GM23338 (cell line): ENCODE measurements around the gene TAF1B. TPM values are rescaled to one million over a fixed set of nuclear protein-coding genes. Genes with fewer than 3 reads are reported as not detected.

Experiments used
- ATAC-seq: fragments of 200-7000 bp; cut with Tn5 transposase; 3 replicates; pipeline ENCODE4 v1.9.1; 2020
- DNase-seq: peaks from one replicate; pipeline ENCODE4 v3.0.0-alpha.2; 2015; ENCODE audit warnings: low spot score
- H2AFZ ChIP-seq: fragments of 200-600 bp; sonication (generic); 2 replicates; pipeline ENCODE4 v1.8.0; 2016; ENCODE audit warnings: antibody characterized with exemption, mild to moderate bottlenecking, moderate library complexity
- H3F3A ChIP-seq: fragments of 200-600 bp; sonication (generic); replicated peaks from 2 replicates; pipeline ENCODE4 v1.8.0; 2017; ENCODE audit warnings: antibody characterized with exemption, mixed run types, low read depth
- H3K27ac ChIP-seq: fragments of 200-600 bp; sonication (generic); 2 replicates; pipeline ENCODE4 v1.6.1; 2016; ENCODE audit warnings: low read depth
- H3K27me3 ChIP-seq: fragments of 200-600 bp; sonication (generic); 2 replicates; pipeline ENCODE4 v1.8.0; 2016; ENCODE audit warnings: mild to moderate bottlenecking, mixed run types, moderate library complexity; ENCODE audit not compliant: insufficient read depth
- H3K36me3 ChIP-seq: fragments of 200-600 bp; sonication (generic); 2 replicates; pipeline ENCODE4 v1.8.0; 2016; ENCODE audit warnings: mild to moderate bottlenecking; ENCODE audit not compliant: insufficient read depth
- H3K4me1 ChIP-seq: fragments of 200-600 bp; sonication (generic); 2 replicates; pipeline ENCODE4 v1.8.0; 2016; ENCODE audit warnings: mild to moderate bottlenecking, moderate library complexity; ENCODE audit not compliant: insufficient read depth
- H3K4me2 ChIP-seq: fragments of 200-600 bp; sonication (generic); 2 replicates; pipeline ENCODE4 v1.7.1; 2017; ENCODE audit warnings: mixed run types
- H3K4me3 ChIP-seq: fragments of 200-600 bp; sonication (generic); 2 replicates; pipeline ENCODE4 v1.6.1; 2016; ENCODE audit warnings: mixed run types
- H3K79me2 ChIP-seq: fragments of 200-600 bp; sonication (generic); replicated peaks from 2 replicates; pipeline ENCODE4 v1.8.0; 2017; ENCODE audit warnings: mild to moderate bottlenecking; ENCODE audit not compliant: insufficient read depth
- H3K9me2 ChIP-seq: fragments of 200-600 bp; sonication (generic); 2 replicates; pipeline ENCODE4 v1.8.0; 2017; ENCODE audit not compliant: insufficient read depth
- H4K20me1 ChIP-seq: fragments of 200-600 bp; sonication (generic); replicated peaks from 2 replicates; pipeline ENCODE4 v1.8.0; 2017; ENCODE audit warnings: mild to moderate bottlenecking; ENCODE audit not compliant: insufficient read depth
- H3K27ac Mint-ChIP-seq: 2 replicates; pipeline ENCODE4 v1.8.0; 2020; ENCODE audit warnings: inconsistent platforms, mild to moderate bottlenecking, moderate library complexity, mixed read lengths
- H3K27me3 Mint-ChIP-seq: 3 replicates; pipeline ENCODE4 v1.8.0; 2022; ENCODE audit warnings: low read depth, mild to moderate bottlenecking, moderate library complexity, mixed read lengths, inconsistent platforms; ENCODE audit not compliant: insufficient read depth, poor library complexity
- H3K36me3 Mint-ChIP-seq: 3 replicates; pipeline ENCODE4 v1.8.0; 2021; ENCODE audit warnings: low read depth, mild to moderate bottlenecking, inconsistent platforms, moderate library complexity, mixed read lengths
- H3K4me1 Mint-ChIP-seq: 3 replicates; pipeline ENCODE4 v1.8.0; 2020; ENCODE audit warnings: mild to moderate bottlenecking, inconsistent platforms, mixed read lengths
- H3K4me3 Mint-ChIP-seq: 3 replicates; pipeline ENCODE4 v1.8.0; 2021; ENCODE audit warnings: moderate library complexity, mild to moderate bottlenecking, inconsistent platforms, mixed read lengths
- H3K9me3 Mint-ChIP-seq: 3 replicates; pipeline ENCODE4 v1.8.0; 2020; ENCODE audit warnings: moderate library complexity, mild to moderate bottlenecking, inconsistent platforms, mixed read lengths
- CREB1 ChIP-seq: fragments of 250-450 bp; sonication (Bioruptor Pico); IDR thresholded peaks from 2 replicates; pipeline ENCODE4 v1.5.0; 2020; ENCODE audit warnings: low read depth, mild to moderate bottlenecking, moderate library complexity
- EZH2 ChIP-seq: fragments of 200-600 bp; sonication (generic); IDR thresholded peaks from one replicate; pipeline ENCODE4 v1.8.0; 2017; ENCODE audit warnings: antibody characterized with exemption, mild to moderate bottlenecking, low read depth; ENCODE audit not compliant: unreplicated experiment
- NANOG ChIP-seq: IDR thresholded peaks from 2 replicates; pipeline ENCODE4 v1.6.1; 2016; ENCODE audit warnings: antibody characterized with exemption, borderline replicate concordance
- ZNF462 ChIP-seq: fragments of 250-450 bp; sonication (Bioruptor Pico); IDR thresholded peaks from 2 replicates; pipeline ENCODE4 v1.5.0; 2020; ENCODE audit warnings: mild to moderate bottlenecking, moderate library complexity
- polyA plus RNA-seq: library from polyadenylated mRNA; unstranded; fragments of >200 nt; fragmentation: Nextera tagmentation; extraction: Ambion mirVana; gene quantifications from 2 replicates; pipeline ENCODE4 v1.2.1, GENCODE V29; 2016
- total RNA-seq: library from RNA; depleted of rRNA; stranded (reverse); fragments of >200 nt; shearing (Covaris generic); gene quantifications from 2 replicates; pipeline ENCODE4 v1.2.3, GENCODE V29; 2014

The TAF1B gene
- total and polyA plus RNA-seq, 2 experiments from 2014 or later, result 22.2 to 28.9 TPM

DNA sequence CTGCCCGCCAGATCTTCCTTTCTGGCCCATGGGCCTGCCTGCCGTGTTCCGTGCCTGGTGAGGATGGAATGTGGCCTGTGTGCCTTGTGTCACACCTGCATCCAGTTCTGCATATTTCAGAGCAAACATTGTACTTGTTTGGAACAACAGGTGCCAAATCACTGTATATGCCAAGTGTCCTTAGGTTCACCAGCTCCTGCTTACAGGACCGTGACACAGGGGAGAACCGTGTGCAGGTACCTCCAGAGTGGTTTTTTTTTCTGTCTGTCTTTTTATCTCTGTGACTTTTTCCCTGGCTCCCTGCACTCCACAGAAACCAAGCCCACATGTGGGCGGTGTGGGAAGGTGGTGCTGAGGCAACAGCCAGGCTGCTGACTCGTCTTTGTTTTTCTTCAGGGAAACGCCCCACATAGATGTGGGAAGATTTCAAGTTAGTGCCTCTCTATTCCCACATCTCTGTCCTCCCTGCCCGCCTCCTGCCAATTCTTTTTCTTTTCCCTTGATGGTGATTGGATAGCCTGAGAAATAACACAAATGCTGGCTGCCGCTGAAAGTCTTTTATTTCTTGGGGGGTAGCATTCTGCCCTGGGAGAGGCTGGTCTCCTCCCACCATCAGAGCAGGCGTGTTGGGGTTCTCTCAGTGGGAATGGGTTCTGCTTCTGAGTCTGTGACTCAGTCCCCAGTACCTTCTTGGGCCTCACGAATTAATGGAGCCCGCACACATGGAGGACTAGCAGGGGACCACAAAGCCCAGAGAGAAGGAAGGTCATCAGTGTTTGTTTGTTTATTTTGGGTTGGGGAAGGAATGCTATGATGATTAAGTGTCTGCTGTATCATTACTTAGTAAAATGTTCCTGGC is 129.6 kb downstream of the TAF1B start (continued):
- TF ChIP-seq ZNF462 (CRISPR knock-in tag) (no peak), CREB1 (no peak)

DNA sequence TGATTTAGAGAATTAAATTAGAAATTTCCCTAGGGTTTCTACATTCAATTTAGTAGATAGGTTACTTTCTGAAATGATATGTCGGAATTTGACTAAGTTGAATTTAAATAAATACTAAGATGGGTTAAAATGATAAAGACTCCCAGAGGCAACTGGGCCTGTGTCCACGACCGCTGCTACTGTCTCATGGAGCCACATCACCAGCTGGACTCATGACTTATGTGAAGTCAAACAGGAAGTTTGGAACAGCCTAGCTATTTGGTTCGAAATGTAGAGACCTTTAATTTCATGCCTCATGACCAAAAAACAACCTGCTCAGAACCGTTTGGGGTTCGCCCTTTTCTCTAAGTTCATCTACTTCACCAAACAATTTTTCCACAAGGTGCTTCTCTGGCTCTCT is 130.4 kb downstream of the TAF1B start:
- DNase-seq (no peak), ATAC-seq (no peak)
- no peaks in the 10 kb centered on the region for H3K79me2 ChIP-seq
- no peaks in the 10 kb centered on the region for H3K9me3 Mint-ChIP-seq
- no peak overlapping the region for H3K4me3 Mint-ChIP-seq
- H3K4me2 ChIP-seq, result no peak overlapping the region
- no peaks in the 10 kb centered on the region for H4K20me1 ChIP-seq
- no peaks in the 10 kb centered on the region for H3K4me1 ChIP-seq
- no peak overlapping the region for H2AFZ ChIP-seq
- H3K36me3 Mint-ChIP-seq, result no peaks in the 10 kb centered on the region
- no peaks in the 10 kb centered on the region for H3K27me3 ChIP-seq
- peaks cover 6% of the 10 kb centered on the region for H3K27me3 Mint-ChIP-seq
- peaks cover 5% of the 10 kb centered on the region; the same call in 2 of the 3 replicates for H3K4me1 Mint-ChIP-seq
- 0 out of 2 replicates have a peak, but pooled peaks cover 3% of the 10 kb centered on the region for H3K9me2 ChIP-seq
- TF ChIP-seq NANOG (no peak), CREB1 (no peak), EZH2 (no peak)
- H3K27ac ChIP-seq, result no peak overlapping the region
- no peak overlapping the region for H3K27ac Mint-ChIP-seq
- H3F3A ChIP-seq, result no peaks in the 10 kb centered on the region
- H3K36me3 ChIP-seq, result no peaks in the 10 kb centered on the region
- H3K4me3 ChIP-seq, result no peak overlapping the region
